HCT116 (cell line): ENCODE data around the gene SYN1. TPM values are rescaled to one million over a fixed set of nuclear protein-coding genes. Genes with fewer than 3 reads are reported as not detected.

Source experiments
- ATAC-seq: fragments of 200-7000 bp; cut with Tn5 transposase; 2 replicates; pipeline ENCODE4 v1.9.1; 2020; ENCODE audit warnings: mild to moderate bottlenecking, moderate library complexity
- Bru-seq: library from RNA; stranded (reverse); fragments of 400-500 nt; gene quantifications from one replicate; lab custom pipeline; 2021; lab: Mats Ljungman, UMichigan
- BruChase-seq, 2 experiments: library from RNA; stranded (reverse); fragments of 400-500 nt; gene quantifications; one replicate each; lab custom pipeline; 2021; lab: Mats Ljungman, UMichigan
- BruUV-seq: library from RNA; stranded (reverse); fragments of 400-500 nt; replicated peaks from 2 replicates; lab custom pipeline; 2021; lab: Mats Ljungman, UMichigan
- CTCF ChIA-PET: fragments of 300-600 bp; sonication (Branson Sonifier 250); formaldehyde crosslinking; loops from one replicate; lab custom pipeline; 2021; ENCODE audit warnings: antibody characterized with exemption; lab: Charles Lee
- POLR2A ChIA-PET: fragments of 300-600, 350-600 bp; sonication (Branson Sonifier 250); formaldehyde crosslinking; loops from one replicate; lab custom pipeline; 2021; ENCODE audit warnings: antibody characterized with exemption; lab: Charles Lee
- RAD21 ChIA-PET, 2 experiments: fragments of 300-600 bp; sonication (Branson Sonifier 250); formaldehyde crosslinking; loops; one replicate each; lab custom pipeline; 2023; ENCODE audit warnings: low total read pairs in 2 of 2; ENCODE audit not compliant: uncharacterized antibody in 2 of 2, unreplicated experiment in 2 of 2, low non-redundant PET in 1 of 2; lab: Charles Lee
- DNase-seq: peaks from one replicate; pipeline ENCODE4 v3.0.0-alpha.2; 2010; ENCODE audit warnings: low read depth, low spot score
- H2AFZ ChIP-seq: fragments of 200-600 bp; shearing (Covaris generic), sonication (generic); 2 replicates; pipeline ENCODE4 v1.6.1; 2017; ENCODE audit warnings: low read depth, mixed run types, mixed read lengths, antibody characterized with exemption, low read length; ENCODE audit not compliant: poor library complexity, severe bottlenecking
- H3K27ac ChIP-seq: 2 replicates; pipeline ENCODE4 v1.5.1; 2012; ENCODE audit warnings: low read depth, low read length
- H3K27me3 ChIP-seq: fragments of 200-600 bp; sonication (generic); 2 replicates; pipeline ENCODE4 v1.6.1; 2016; ENCODE audit warnings: mixed run types, low read length, mixed read lengths; ENCODE audit not compliant: insufficient read depth
- H3K36me3 ChIP-seq, 2 experiments: fragments of 200-500 bp in 1 of 2; fragments of 200-600 bp in 1 of 2; sonication (Bioruptor generic) in 1 of 2; sonication (generic) in 1 of 2; 2 replicates each; pipeline versions ENCODE4 v1.5.1 to v1.6.1; 2014 to 2016; ENCODE audit warnings: low read length in 2 of 2, inconsistent platforms in 1 of 2, mixed read lengths in 1 of 2, mixed run types in 1 of 2; ENCODE audit not compliant: insufficient read depth in 2 of 2, control insufficient read depth in 1 of 2
- H3K4me1 ChIP-seq, 2 experiments: fragments of 200-600 bp in 1 of 2; sonication (generic) in 1 of 2; 2 replicates each; pipeline versions ENCODE4 v1.5.1 to v1.6.1; 2012 to 2017; ENCODE audit warnings: low read length in 2 of 2, inconsistent platforms in 1 of 2, mild to moderate bottlenecking in 1 of 2, mixed read lengths in 1 of 2, mixed run types in 1 of 2, moderate library complexity in 1 of 2; ENCODE audit not compliant: insufficient read depth in 2 of 2, control insufficient read depth in 1 of 2
- H3K4me2 ChIP-seq: fragments of 200-600 bp; sonication (generic); 2 replicates; pipeline ENCODE4 v1.6.1; 2017; ENCODE audit warnings: mixed run types, low read length, mixed read lengths
- H3K4me3 ChIP-seq, 2 experiments: fragments of 200-600 bp in 1 of 2; sonication (generic) in 1 of 2; replicated peaks in 1 of 2; 2 replicates each; pipeline ENCODE4 v1.5.1; 2011 to 2016; ENCODE audit warnings: low read length in 2 of 2, control low read depth in 1 of 2, low read depth in 1 of 2, mild to moderate bottlenecking in 1 of 2, mixed read lengths in 1 of 2, mixed run types in 1 of 2
- H3K79me2 ChIP-seq: fragments of 200-600 bp; sonication (generic); 2 replicates; pipeline ENCODE4 v1.6.1; 2017; ENCODE audit warnings: mild to moderate bottlenecking, mixed run types, low read length, moderate library complexity, mixed read lengths; ENCODE audit not compliant: insufficient read depth
- H3K9ac ChIP-seq: fragments of 200-600 bp; sonication (generic); 2 replicates; pipeline ENCODE4 v1.6.1; 2016; ENCODE audit warnings: low read length, mixed read lengths
- H3K9me2 ChIP-seq: fragments of 200-600 bp; sonication (generic), shearing (Covaris generic); 2 replicates; pipeline ENCODE4 v1.6.1; 2017; ENCODE audit warnings: mixed run types, mild to moderate bottlenecking, moderate library complexity; ENCODE audit not compliant: insufficient read depth
- H3K9me3 ChIP-seq, 2 experiments: fragments of 200-500 bp in 1 of 2; fragments of 200-600 bp in 1 of 2; sonication (Bioruptor generic) in 1 of 2; sonication (generic) in 1 of 2; 2 replicates each; pipeline ENCODE4 v1.6.1; 2014 to 2017; ENCODE audit warnings: low read length in 2 of 2, mixed read lengths in 2 of 2, inconsistent platforms in 1 of 2, low read depth in 1 of 2, mild to moderate bottlenecking in 1 of 2, mixed run types in 1 of 2, moderate library complexity in 1 of 2; ENCODE audit not compliant: control insufficient read depth in 1 of 2, insufficient read depth in 1 of 2
- H4K20me1 ChIP-seq: fragments of 200-600 bp; sonication (generic), shearing (Covaris generic); 2 replicates; pipeline ENCODE4 v1.6.1; 2017; ENCODE audit warnings: mixed run types, mild to moderate bottlenecking, moderate library complexity; ENCODE audit not compliant: insufficient read depth
- CBX3 ChIP-seq: IDR thresholded peaks from 2 replicates; pipeline ENCODE4 v1.6.1; 2012; ENCODE audit warnings: low read depth
- CEBPB ChIP-seq: IDR thresholded peaks from 2 replicates; pipeline ENCODE4 v1.6.1; 2012; ENCODE audit warnings: low read depth
- EGR1 ChIP-seq: IDR thresholded peaks from 2 replicates; pipeline ENCODE4 v1.6.1; 2012; ENCODE audit warnings: low read depth
- ELF1 ChIP-seq: IDR thresholded peaks from 2 replicates; pipeline ENCODE4 v1.6.1; 2012; ENCODE audit warnings: low read depth, borderline replicate concordance
- EZH2phosphoT487 ChIP-seq: fragments of 200-600 bp; IDR thresholded peaks from 2 replicates; pipeline ENCODE4 v1.6.1; 2018; ENCODE audit warnings: antibody characterized with exemption, borderline replicate concordance
- FOSL1 ChIP-seq: IDR thresholded peaks from 2 replicates; pipeline ENCODE4 v1.6.1; 2012; ENCODE audit warnings: low read depth
- JUND ChIP-seq: IDR thresholded peaks from 2 replicates; pipeline ENCODE4 v1.6.1; 2012
- MAX ChIP-seq: IDR thresholded peaks from 2 replicates; pipeline ENCODE4 v1.6.1; 2012
- POLR2A ChIP-seq: IDR thresholded peaks from 2 replicates; pipeline ENCODE4 v1.7.0; 2011; ENCODE audit warnings: borderline replicate concordance; ENCODE audit not compliant: insufficient read depth, insufficient read length; ENCODE audit errors: extremely low read depth
- POLR2AphosphoS5 ChIP-seq: IDR thresholded peaks from 2 replicates; pipeline ENCODE4 v1.6.1; 2011; ENCODE audit warnings: mild to moderate bottlenecking, low read depth, low read length, moderate library complexity
- RAD21 ChIP-seq: IDR thresholded peaks from 2 replicates; pipeline ENCODE4 v1.6.1; 2012; ENCODE audit warnings: low read depth, mild to moderate bottlenecking
- SIN3A ChIP-seq: IDR thresholded peaks from 2 replicates; pipeline ENCODE4 v1.6.1; 2012; ENCODE audit warnings: low read depth
- SP1 ChIP-seq: IDR thresholded peaks from 2 replicates; pipeline ENCODE4 v1.6.1; 2012; ENCODE audit warnings: low read depth
- SRF ChIP-seq: IDR thresholded peaks from 2 replicates; pipeline ENCODE4 v1.6.1; 2012; ENCODE audit warnings: low read depth
- TCF7L2 ChIP-seq: IDR thresholded peaks from 2 replicates; pipeline ENCODE4 v1.7.0; 2011; ENCODE audit warnings: borderline replicate concordance, inconsistent platforms; ENCODE audit not compliant: insufficient read depth, insufficient read length; ENCODE audit errors: extremely low read depth
- YY1 ChIP-seq: IDR thresholded peaks from 2 replicates; pipeline ENCODE4 v1.6.1; 2011; ENCODE audit warnings: low read length, low read depth, moderate library complexity, mild to moderate bottlenecking; ENCODE audit not compliant: insufficient replicate concordance; ENCODE audit errors: extremely low read depth
- ZFX ChIP-seq: fragments of 450-650 bp; IDR thresholded peaks from 2 replicates; pipeline ENCODE4 v1.6.1; 2017
- ZNF274 ChIP-seq: fragments of 200-500 bp; sonication (Bioruptor generic); IDR thresholded peaks from 2 replicates; pipeline ENCODE4 v1.6.1; 2014; ENCODE audit warnings: mild to moderate bottlenecking, low read depth, low read length, inconsistent platforms
- intact Hi-C: fragments of 100-400 bp; cut with micrococcal nuclease; formaldehyde crosslinking; loops from 2 replicates; pipeline ENCODE4 v1.10.0; 2022
- long read RNA-seq: library from polyadenylated mRNA; unstranded; transcript quantifications from one replicate; pipeline ENCODE4 v2.0.0, GENCODE V29; 2021; ENCODE audit not compliant: unreplicated experiment
- polyA plus RNA-seq: library from polyadenylated mRNA; unstranded; fragments of >200 nt; gene quantifications from 2 replicates; pipeline ENCODE4 v1.2.1, GENCODE V29; 2012; ENCODE audit warnings: missing spikeins
- total RNA-seq: library from RNA; stranded (reverse); gene quantifications from one replicate; pipeline ENCODE4 v1.2.1, GENCODE V29; 2021; ENCODE audit not compliant: unreplicated experiment
- TF ChIP-seq, protein P1 (sequence below): IDR thresholded peaks from 2 replicates; pipeline ENCODE4 v1.6.1; 2012
- TF ChIP-seq, protein P2 (sequence below): IDR thresholded peaks from 2 replicates; pipeline ENCODE4 v1.6.1; 2012; ENCODE audit warnings: low read depth
- TF ChIP-seq, protein P3 (sequence below): IDR thresholded peaks from 2 replicates; pipeline ENCODE4 v1.6.1; 2011; ENCODE audit warnings: mild to moderate bottlenecking, low read length, moderate library complexity; ENCODE audit not compliant: insufficient replicate concordance; ENCODE audit errors: extremely low read depth

The SYN1 gene
- total RNA-seq (0.86 TPM), Bru-seq, nascent RNA (percentile 16 among the genes with signal in this experiment), BruChase-seq, experiment 1, labeled RNA remaining after a 6-hour chase (percentile 22 among the genes with signal in this experiment), BruChase-seq, experiment 2, labeled RNA remaining after a 2-hour chase (percentile 20 among the genes with signal in this experiment)
- polyA plus RNA-seq, result 0.30 and 0.40 TPM in 2 replicates
- long read RNA-seq, result 0 reads

- Histone ChIP-seq H2AFZ (no peak within 1 kb of the TSS), H4K20me1 (no peaks in the 10 kb centered on the region), H3K79me2 (no peaks in the 10 kb centered on the region), H3K4me3 (no peak within 1 kb of the TSS), H3K9me2 (no peaks in the 10 kb centered on the region), H3K36me3 (no peaks in the 10 kb centered on the region), H3K27me3 (no peaks in the 10 kb centered on the region), H3K9ac (no peak within 1 kb of the TSS), H3K27ac (no peak within 1 kb of the TSS), H3K4me1 (no peaks in the 10 kb centered on the region), H3K9me3 (no peaks in the 10 kb centered on the region), H3K4me2 (peak within 1 kb of the TSS; percentile 27; the same call in 1 of the 2 replicates)
- BruUV-seq, result no TSS peak
- peak; percentile 90 for ATAC-seq
- intact Hi-C loops, result no loop called here
- CTCF ChIA-PET, result no interaction called here
- POLR2A ChIA-PET, result no interaction called here
- peak; percentile 42 for DNase-seq
- RAD21 ChIA-PET, result interaction anchor here in 1 of 2 experiments (0.6 kb wide), 1 partner anchor 52 kb away, joined by 4 read pairs; no protein-coding TSS in a partner anchor
- TF ChIP-seq SRF, result no peak
- TF ChIP-seq ZNF274, result no peak
- peak; percentile 95 for TF ChIP-seq EGR1
- TF ChIP-seq EZH2phosphoT487, result no peak
- no peak for TF ChIP-seq ZFX
- no peak for TF ChIP-seq CEBPB
- TF ChIP-seq TCF7L2, result peak; percentile 38
- TF ChIP-seq YY1, result no peak
- no peak for TF ChIP-seq POLR2AphosphoS5
- TF ChIP-seq SIN3A, result 0 out of 2 replicates have a peak, but pooled peaks have one; percentile 12
- TF ChIP-seq, protein P1, sequence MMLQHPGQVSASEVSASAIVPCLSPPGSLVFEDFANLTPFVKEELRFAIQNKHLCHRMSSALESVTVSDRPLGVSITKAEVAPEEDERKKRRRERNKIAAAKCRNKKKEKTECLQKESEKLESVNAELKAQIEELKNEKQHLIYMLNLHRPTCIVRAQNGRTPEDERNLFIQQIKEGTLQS, result no peak
- TF ChIP-seq JUND, result peak; percentile 60; the same call in 1 of the 2 replicates
- no peak for TF ChIP-seq POLR2A
- no peak for TF ChIP-seq FOSL1
- TF ChIP-seq, protein P2, sequence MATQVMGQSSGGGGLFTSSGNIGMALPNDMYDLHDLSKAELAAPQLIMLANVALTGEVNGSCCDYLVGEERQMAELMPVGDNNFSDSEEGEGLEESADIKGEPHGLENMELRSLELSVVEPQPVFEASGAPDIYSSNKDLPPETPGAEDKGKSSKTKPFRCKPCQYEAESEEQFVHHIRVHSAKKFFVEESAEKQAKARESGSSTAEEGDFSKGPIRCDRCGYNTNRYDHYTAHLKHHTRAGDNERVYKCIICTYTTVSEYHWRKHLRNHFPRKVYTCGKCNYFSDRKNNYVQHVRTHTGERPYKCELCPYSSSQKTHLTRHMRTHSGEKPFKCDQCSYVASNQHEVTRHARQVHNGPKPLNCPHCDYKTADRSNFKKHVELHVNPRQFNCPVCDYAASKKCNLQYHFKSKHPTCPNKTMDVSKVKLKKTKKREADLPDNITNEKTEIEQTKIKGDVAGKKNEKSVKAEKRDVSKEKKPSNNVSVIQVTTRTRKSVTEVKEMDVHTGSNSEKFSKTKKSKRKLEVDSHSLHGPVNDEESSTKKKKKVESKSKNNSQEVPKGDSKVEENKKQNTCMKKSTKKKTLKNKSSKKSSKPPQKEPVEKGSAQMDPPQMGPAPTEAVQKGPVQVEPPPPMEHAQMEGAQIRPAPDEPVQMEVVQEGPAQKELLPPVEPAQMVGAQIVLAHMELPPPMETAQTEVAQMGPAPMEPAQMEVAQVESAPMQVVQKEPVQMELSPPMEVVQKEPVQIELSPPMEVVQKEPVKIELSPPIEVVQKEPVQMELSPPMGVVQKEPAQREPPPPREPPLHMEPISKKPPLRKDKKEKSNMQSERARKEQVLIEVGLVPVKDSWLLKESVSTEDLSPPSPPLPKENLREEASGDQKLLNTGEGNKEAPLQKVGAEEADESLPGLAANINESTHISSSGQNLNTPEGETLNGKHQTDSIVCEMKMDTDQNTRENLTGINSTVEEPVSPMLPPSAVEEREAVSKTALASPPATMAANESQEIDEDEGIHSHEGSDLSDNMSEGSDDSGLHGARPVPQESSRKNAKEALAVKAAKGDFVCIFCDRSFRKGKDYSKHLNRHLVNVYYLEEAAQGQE, result peak; percentile 92
- TF ChIP-seq, protein P3, sequence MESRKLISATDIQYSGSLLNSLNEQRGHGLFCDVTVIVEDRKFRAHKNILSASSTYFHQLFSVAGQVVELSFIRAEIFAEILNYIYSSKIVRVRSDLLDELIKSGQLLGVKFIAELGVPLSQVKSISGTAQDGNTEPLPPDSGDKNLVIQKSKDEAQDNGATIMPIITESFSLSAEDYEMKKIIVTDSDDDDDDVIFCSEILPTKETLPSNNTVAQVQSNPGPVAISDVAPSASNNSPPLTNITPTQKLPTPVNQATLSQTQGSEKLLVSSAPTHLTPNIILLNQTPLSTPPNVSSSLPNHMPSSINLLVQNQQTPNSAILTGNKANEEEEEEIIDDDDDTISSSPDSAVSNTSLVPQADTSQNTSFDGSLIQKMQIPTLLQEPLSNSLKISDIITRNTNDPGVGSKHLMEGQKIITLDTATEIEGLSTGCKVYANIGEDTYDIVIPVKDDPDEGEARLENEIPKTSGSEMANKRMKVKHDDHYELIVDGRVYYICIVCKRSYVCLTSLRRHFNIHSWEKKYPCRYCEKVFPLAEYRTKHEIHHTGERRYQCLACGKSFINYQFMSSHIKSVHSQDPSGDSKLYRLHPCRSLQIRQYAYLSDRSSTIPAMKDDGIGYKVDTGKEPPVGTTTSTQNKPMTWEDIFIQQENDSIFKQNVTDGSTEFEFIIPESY, result no peak
- TF ChIP-seq CBX3, result no peak; the same call in 1 of the 2 replicates
- TF ChIP-seq ELF1, result no peak
- peak; percentile 50 for TF ChIP-seq MAX
- TF ChIP-seq RAD21, result no peak
- no peak for TF ChIP-seq SP1
Observed at GRCh38 chrX:47619486-47620302, at the start of gene SYN1. TSS of gene SYN1 (minus strand) at chrX:47619857. CDS start at chrX:47619728, 129 bp downstream.
